Fibroblast of skin of abdomen (primary cell): ENCODE measurements around the gene TBKBP1. TPM values are rescaled to one million over a fixed set of nuclear protein-coding genes. Genes with fewer than 3 reads are reported as not detected.
A peak's percentile ranks its signal among the peaks of the same experiment; 100 is the strongest.

Experiments
- DNase-seq: peaks from one replicate; pipeline ENCODE4 v3.0.0-alpha.2; 2013
- polyA plus RNA-seq, 2 experiments: library from polyadenylated mRNA; unstranded; fragments of 120-200 nt; gene quantifications; one replicate each; pipeline ENCODE4 v1.2.1, GENCODE V29; 2013; ENCODE audit not compliant: insufficient read length in 2 of 2

TBKBP1 gene
- 18.6 TPM for polyA plus RNA-seq (2013, experiment 1 of 2; ENCODE audit: insufficient read length)
- polyA plus RNA-seq (2013, experiment 2 of 2; ENCODE audit: insufficient read length), result 18.4 TPM

GRCh38 chr17:47693731-47694580 is at the start of gene TBKBP1:
Gene TBKBP1, plus strand, starts transcription at chr17:47694161. Its CDS starts 1,952 bp downstream, at chr17:47696113.
- peak; percentile 74 for DNase-seq

GRCh38 chr17:47644324-47644723 is 49.6 kb upstream of the TBKBP1 start:
- DNase-seq, result no peak

- DNase-seq, result peak; percentile 100
Observed at GRCh38 chr17:47649153-47649971, 44.6 kb upstream of the TBKBP1 start, which contains the start of gene KPNB1. Gene KPNB1, plus strand, starts transcription at chr17:47649919. Its CDS starts 326 bp downstream, at chr17:47650245.

GRCh38 chr17:47649972-47650524 is 43.9 kb upstream of the TBKBP1 start:
- DNase-seq, result no peak

GRCh38 chr17:47650525-47651522 is 43.1 kb upstream of the TBKBP1 start:
- peak; percentile 98 for DNase-seq

- DNase-seq, result no peak
Observed at GRCh38 chr17:47651704-47652103, 42.3 kb upstream of the TBKBP1 start.

GRCh38 chr17:47652570-47652969 is 41.4 kb upstream of the TBKBP1 start:
- peak; percentile 7 for DNase-seq

- DNase-seq, result no peak
Observed at GRCh38 chr17:47653442-47653841, 40.5 kb upstream of the TBKBP1 start.

- no peak for DNase-seq
Observed at GRCh38 chr17:47654991-47655390, 39.0 kb upstream of the TBKBP1 start.

GRCh38 chr17:47660064-47660492 is 33.9 kb upstream of the TBKBP1 start:
- no peak for DNase-seq

- peak; percentile 53 for DNase-seq
Observed at GRCh38 chr17:47663912-47664623, 29.9 kb upstream of the TBKBP1 start.

- no peak for DNase-seq
Observed at GRCh38 chr17:47664624-47664941, 29.4 kb upstream of the TBKBP1 start.

- peak; percentile 29 for DNase-seq
Observed at GRCh38 chr17:47665655-47666054, 28.3 kb upstream of the TBKBP1 start.

GRCh38 chr17:47669081-47669480 is 24.9 kb upstream of the TBKBP1 start:
- no peak for DNase-seq

GRCh38 chr17:47670064-47670463 is 23.9 kb upstream of the TBKBP1 start:
- DNase-seq, result no peak

- DNase-seq, result no peak
Observed at GRCh38 chr17:47674499-47674898, 19.5 kb upstream of the TBKBP1 start.

- no peak for DNase-seq
Observed at GRCh38 chr17:47675380-47676198, 18.4 kb upstream of the TBKBP1 start.

- no peak for DNase-seq
Observed at GRCh38 chr17:47676199-47676472, 17.8 kb upstream of the TBKBP1 start.

- DNase-seq, result no peak
Observed at GRCh38 chr17:47676510-47677165, 17.3 kb upstream of the TBKBP1 start.

GRCh38 chr17:47678196-47678595 is 15.8 kb upstream of the TBKBP1 start:
- no peak for DNase-seq
